GM18526 (cell line): ENCODE measurements around the gene HES5.

Experiments
- POLR2A ChIP-seq: IDR thresholded peaks from 3 replicates; pipeline ENCODE4 v1.6.1; 2011; ENCODE audit not compliant: insufficient read length; ENCODE audit errors: extremely low read depth

Gene HES5

GRCh38 chr1:2538376-2538775, 8.3 kb upstream of the HES5 start:
- TF ChIP-seq POLR2A, result no peak

DNA sequence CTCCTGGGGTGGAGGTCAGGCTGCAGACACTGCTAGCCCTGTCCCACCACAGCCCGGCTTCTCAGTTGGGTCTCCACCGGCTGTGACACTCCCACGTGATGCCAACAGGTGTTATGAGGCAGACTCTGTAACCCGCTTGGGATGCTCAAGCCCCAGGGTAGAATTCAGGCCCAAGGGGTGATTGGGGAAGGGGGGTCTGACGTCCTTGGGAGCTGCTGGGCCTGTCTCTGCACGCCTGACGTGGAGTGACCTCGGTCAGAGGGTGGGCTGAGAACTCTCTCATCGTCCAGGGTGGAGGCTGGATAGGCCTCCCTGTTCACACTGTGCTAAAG, 7.7 kb upstream of the HES5 start:
- TF ChIP-seq POLR2A, result no peak

GRCh38 chr1:2535981-2536380, 5.9 kb upstream of the HES5 start:
- TF ChIP-seq POLR2A, result no peak

GRCh38 chr1:2535455-2535854, 5.4 kb upstream of the HES5 start:
- TF ChIP-seq POLR2A, result no peak

- TF ChIP-seq POLR2A, result no peak
Measured at GRCh38 chr1:2534687-2535441, 4.8 kb upstream of the HES5 start.

DNA sequence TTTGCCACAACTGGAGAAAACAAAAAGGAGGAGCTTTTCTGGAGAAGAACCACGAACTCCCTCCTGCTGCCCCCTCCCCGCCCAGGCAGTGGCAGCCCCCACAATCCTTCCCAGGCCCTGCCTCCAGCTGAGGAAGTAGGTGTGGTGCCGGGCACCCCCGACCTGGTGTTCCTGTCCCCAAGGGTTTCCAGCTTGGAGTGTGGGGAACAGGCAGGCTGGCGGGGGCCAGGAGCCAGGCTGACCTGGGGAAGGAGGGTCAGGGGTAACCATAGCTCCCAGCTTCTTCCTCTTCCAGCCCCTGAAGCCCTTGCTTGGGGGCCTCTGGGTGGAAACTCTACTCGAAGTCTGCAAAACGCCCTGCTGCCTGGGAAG, 4.2 kb upstream of the HES5 start:
- no peak for TF ChIP-seq POLR2A

GRCh38 chr1:2533365-2533764, 3.3 kb upstream of the HES5 start:
- no peak for TF ChIP-seq POLR2A

DNA sequence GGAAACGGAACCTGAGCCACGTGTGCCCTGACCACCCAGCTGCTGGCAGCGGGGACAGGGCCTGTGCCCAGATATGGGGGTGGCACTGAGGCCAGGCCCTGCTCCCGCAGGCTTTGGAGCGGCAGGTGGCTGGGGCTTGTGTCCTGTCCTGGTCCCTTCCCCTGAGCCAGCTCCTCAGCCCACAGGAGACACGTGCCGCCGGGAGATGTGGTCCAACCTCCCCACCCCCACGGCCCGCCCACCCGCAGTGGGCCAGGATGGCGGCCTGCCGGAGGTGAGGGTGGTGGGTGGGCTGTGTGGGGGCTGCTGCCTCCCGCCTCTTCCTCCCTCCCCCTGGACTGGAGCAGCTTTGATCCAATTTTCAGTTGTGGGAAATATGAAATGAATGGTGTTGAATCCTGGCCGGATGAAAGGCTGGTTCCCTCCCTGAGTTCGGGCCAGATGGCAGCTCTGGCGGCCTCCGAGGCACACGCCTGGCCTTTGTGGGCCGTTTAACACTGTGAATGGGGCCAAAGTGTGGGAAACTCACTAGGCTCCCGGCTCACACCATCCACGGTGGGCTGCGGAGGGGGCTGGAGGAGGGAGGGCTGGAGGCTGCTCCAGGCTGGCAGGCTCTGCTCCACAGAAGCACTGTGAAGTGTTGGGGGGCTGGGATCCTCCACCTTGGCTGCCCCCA, 2.6 kb upstream of the HES5 start:
- TF ChIP-seq POLR2A, result no peak

- no peak for TF ChIP-seq POLR2A
Measured at GRCh38 chr1:2530513-2531361, 674 bp upstream of the HES5 start.

DNA sequence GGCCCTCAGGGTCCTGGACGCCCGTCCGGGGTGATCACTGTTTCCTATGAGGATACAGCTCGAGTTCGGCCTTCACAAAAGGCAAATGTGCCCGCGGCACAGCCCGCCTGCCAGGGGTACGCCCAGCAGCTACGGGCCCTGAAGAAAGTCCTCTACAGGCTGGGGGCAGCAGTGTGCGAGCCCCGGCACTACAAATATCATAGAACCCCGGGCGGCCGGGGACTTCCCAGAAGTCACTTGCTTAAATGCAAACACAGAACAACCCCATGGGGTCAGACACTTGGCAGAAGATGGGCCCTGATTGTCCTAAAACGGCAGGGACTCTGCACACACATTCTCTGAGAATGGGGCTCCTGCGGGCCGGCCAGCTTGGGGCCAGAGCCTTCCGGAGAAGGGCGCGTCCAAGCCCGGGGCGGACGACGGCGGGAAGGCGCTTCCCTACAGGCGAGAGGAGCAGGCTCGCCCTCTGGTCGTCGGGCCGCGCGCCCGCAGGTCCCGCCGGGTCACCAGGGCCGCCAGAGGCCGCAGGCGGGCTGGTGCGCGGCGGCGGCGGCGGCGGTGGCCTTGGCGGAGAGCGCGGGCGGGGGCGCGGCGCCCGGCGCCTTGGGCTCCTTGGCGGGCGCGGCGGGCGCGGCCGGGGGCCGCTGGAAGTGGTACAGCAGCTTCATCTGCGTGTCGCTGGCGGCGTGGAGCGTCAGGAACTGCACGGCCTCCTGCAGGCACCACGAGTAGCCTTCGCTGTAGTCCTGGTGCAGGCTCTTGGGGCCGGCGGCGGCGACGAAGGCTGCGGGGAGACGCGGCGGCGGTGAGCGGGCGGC, 888 bp downstream of the HES5 start:
- TF ChIP-seq POLR2A, result no peak

DNA sequence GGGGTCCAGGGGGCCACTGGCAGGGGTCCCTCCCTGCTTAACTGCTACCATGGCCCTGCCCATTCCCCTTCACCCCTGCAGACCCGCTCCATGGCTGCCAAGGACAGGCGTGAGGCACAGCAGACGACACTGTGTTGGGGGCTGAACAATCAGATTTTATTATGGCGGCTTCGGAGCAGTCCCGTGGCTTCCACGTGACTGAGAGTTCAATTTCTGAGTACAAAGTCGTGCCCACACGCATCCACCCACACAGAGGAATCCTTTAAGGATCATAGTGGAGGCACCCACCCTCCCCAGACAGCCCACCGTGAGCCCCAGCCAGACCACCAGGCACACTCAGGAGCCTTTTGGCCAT, 1.5 kb downstream of the HES5 start:
- TF ChIP-seq POLR2A, result no peak

DNA sequence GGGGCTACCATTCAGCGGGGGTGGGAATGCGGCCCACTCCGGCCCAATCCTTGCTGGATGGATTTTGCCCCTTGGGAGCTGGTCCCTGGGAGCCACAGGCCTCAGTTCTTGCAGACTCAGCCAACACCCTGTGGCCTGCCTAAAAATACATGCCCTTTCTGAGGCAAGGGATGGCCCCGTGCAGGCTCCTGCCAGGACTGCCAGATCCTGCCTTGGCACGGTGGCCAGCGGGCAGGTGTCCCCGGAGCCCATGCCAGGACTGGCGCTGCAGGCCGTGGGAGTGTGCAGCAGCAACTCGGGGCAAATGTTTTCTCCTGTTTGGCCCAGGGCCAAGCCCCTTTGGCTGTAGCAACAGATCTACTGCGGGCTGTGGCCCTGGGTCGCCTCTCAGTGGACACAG, 2.0 kb downstream of the HES5 start:
- no peak for TF ChIP-seq POLR2A

DNA sequence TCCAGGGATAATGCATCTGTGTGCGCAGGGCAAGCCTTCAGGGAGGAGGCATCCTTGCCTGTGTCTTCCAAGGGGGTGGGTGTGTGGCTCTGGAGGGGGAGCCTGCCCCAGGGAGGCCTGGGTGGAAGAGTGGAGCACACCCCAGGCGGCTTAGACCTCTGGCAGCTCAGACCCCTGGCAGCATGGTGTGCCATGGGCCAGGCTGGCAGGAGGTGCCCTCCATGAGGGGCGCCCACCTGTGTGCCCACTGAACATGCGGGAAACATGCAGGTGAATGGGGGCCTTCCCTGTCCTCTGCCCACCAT, 2.6 kb downstream of the HES5 start:
- TF ChIP-seq POLR2A, result no peak

- no peak for TF ChIP-seq POLR2A
Measured at GRCh38 chr1:2526824-2527555, 3.1 kb downstream of the HES5 start.
